Ishikawa (cell line): Measurements from ENCODE around the gene TCEAL4.

Experiments
- CEBPB ChIP-seq: IDR thresholded peaks from 2 replicates; pipeline ENCODE4 v1.6.1; 2012
- CREB1 ChIP-seq: IDR thresholded peaks from 2 replicates; pipeline ENCODE4 v1.6.1; 2012; ENCODE audit warnings: low read depth
- EGR1 ChIP-seq: IDR thresholded peaks from 2 replicates; pipeline ENCODE4 v1.6.1; 2012
- EP300 ChIP-seq: IDR thresholded peaks from 2 replicates; pipeline ENCODE4 v1.6.1; 2012; ENCODE audit warnings: borderline replicate concordance
- FOXM1 ChIP-seq: IDR thresholded peaks from 2 replicates; pipeline ENCODE4 v1.6.1; 2012; ENCODE audit warnings: low read depth, borderline replicate concordance
- MAX ChIP-seq: IDR thresholded peaks from 2 replicates; pipeline ENCODE4 v1.6.1; 2012
- NFIC ChIP-seq: IDR thresholded peaks from 2 replicates; pipeline ENCODE4 v1.6.1; 2012
- RAD21 ChIP-seq: IDR thresholded peaks from 2 replicates; pipeline ENCODE4 v1.6.1; 2012; ENCODE audit warnings: low read depth
- REST ChIP-seq: IDR thresholded peaks from 2 replicates; pipeline ENCODE4 v1.6.1; 2012; ENCODE audit warnings: low read depth, mild to moderate bottlenecking
- TAF1 ChIP-seq: IDR thresholded peaks from 2 replicates; pipeline ENCODE4 v1.6.1; 2012; ENCODE audit warnings: low read depth, mild to moderate bottlenecking
- TCF12 ChIP-seq: IDR thresholded peaks from 2 replicates; pipeline ENCODE4 v1.6.1; 2012; ENCODE audit warnings: low read depth
- TEAD4 ChIP-seq: IDR thresholded peaks from 2 replicates; pipeline ENCODE4 v1.6.1; 2012
- USF1 ChIP-seq: IDR thresholded peaks from 2 replicates; pipeline ENCODE4 v1.6.1; 2012
- YY1 ChIP-seq: IDR thresholded peaks from 2 replicates; pipeline ENCODE4 v1.6.1; 2012; ENCODE audit warnings: low read depth
- ZBTB7A ChIP-seq: IDR thresholded peaks from 2 replicates; pipeline ENCODE4 v1.6.1; 2012; ENCODE audit warnings: low read depth

Gene TCEAL4

DNA sequence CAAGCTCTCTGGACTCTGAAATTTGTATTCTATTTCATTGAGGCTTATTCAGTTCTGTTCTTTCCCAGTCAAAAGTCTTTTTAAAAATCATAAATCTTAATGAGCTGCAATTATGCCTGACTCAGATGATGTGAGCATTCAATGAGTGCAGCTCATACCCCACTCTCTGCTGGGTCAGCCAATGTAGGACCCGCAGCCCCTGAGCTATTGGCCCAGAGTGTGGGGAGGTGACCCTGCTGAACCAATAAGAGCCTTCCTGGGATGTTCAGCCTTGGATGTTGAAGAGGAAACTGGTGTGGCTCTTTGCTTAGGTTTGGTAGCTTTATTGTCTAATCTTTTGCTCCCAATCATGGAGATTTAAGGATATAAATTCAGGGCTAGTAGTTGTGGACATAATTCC, 12.1 kb upstream of the TCEAL4 start:
- TF ChIP-seq EP300, result no peak
- TF ChIP-seq NFIC, result no peak
- TF ChIP-seq REST, result no peak
- TF ChIP-seq YY1, result no peak
- no peak for TF ChIP-seq EGR1
- no peak for TF ChIP-seq CREB1

DNA sequence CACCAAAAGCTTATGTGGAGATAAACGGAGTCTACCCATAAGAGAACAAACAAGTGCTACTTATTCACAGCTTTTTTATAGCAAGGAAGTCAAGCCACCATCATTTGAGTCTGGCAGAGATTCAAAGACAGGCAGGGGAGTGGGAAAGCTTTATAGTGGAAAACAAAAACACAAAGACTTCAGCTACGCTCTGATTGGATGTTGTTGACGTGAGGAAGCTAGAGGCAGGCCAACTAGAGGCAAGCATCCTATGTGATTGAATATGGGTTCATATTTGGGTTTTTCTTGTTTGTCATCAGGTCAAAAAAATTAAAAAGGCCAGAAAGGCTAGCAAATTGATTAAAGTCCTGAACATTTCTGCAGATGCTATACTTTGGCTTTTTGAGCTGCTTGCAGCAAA, 719 bp upstream of the TCEAL4 start:
- no peak for TF ChIP-seq USF1
- no peak for TF ChIP-seq EGR1
- TF ChIP-seq YY1, result no peak
- TF ChIP-seq NFIC, result no peak
- no peak for TF ChIP-seq CEBPB
- TF ChIP-seq ZBTB7A, result no peak
- TF ChIP-seq EP300, result no peak
- TF ChIP-seq MAX, result no peak
- no peak for TF ChIP-seq FOXM1
- TF ChIP-seq CREB1, result no peak
- TF ChIP-seq RAD21, result no peak
- TF ChIP-seq TCF12, result no peak
- TF ChIP-seq TEAD4, result no peak
- no peak for TF ChIP-seq REST
- TF ChIP-seq TAF1, result no peak

DNA sequence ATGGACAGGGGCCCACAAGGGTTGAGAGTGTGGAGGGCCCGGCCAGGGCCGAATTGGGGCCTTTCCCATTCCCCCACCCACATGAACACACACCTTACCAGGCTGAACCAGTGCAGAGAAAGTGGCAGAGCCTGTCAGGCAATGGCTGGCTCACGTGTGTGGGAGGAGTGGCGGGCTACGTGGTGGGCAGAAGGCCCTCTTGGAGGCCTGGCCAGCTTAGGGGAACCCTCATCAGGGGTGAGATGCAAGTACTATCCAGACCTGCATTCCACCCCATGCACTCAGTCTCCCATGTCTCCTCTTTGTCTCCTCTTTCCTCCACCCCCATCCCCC, 965 bp downstream of the TCEAL4 start:
- no peak for TF ChIP-seq TEAD4
- TF ChIP-seq FOXM1, result no peak
- TF ChIP-seq TAF1, result no peak

- no peak for TF ChIP-seq YY1
- no peak for TF ChIP-seq TAF1
- TF ChIP-seq ZBTB7A, result no peak
- no peak for TF ChIP-seq TEAD4
- no peak for TF ChIP-seq RAD21
- no peak for TF ChIP-seq REST
- no peak for TF ChIP-seq NFIC
- no peak for TF ChIP-seq EP300
- no peak for TF ChIP-seq CREB1
- no peak for TF ChIP-seq EGR1
- TF ChIP-seq TCF12, result no peak
- TF ChIP-seq USF1, result no peak
- no peak for TF ChIP-seq FOXM1
- no peak for TF ChIP-seq CEBPB
- no peak for TF ChIP-seq MAX
Measured at GRCh38 chrX:103586659-103587058, 1.3 kb downstream of the TCEAL4 start.
